Measurements from ENCODE around the gene FBP2.
"Not testable (repeated sequence)": the region's sequence is repeated elsewhere in the genome, so short reads cannot be mapped to it uniquely, and the experiment has no call there.

The FBP2 gene

DNA sequence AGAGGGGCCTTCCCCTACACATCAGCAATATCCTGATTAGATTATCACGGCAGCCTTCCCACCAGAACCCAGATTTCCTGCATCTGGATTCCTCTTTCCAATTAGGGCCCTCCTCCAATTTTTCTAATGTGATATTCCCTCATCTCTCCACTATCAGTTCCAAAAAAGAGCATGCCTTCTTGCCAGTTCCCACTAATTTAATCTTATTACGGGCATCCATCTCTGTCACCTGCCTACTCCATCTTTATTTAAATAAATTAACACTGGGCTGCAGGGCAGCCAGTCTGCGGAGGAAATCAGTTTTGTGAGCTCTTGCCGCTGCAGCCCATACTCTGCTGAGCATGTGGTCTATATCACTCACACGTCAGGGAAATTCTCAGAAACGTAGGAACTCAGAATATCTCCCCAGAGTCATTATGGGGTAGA is 16.6 kb upstream of the FBP2 start:
- intact Hi-C loops (cut with DNase I) = no loop called here
- no peak for DNase-seq

DNA sequence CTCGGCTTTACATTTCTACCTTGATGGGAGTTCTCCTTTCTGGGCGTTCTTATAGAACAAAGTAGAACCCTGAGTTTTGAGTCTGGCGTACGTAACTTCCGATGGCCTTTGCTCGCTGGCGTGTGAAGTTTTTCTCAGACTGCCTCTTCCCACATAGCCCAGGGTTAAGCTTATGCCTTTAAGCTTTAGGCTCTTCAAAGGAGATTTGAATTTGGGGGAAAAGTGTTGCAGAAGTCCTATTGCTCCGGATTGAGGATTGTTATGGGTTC is 13.7 kb upstream of the FBP2 start:
- DNase-seq = no peak
- intact Hi-C loops (cut with DNase I) = no loop called here

DNA sequence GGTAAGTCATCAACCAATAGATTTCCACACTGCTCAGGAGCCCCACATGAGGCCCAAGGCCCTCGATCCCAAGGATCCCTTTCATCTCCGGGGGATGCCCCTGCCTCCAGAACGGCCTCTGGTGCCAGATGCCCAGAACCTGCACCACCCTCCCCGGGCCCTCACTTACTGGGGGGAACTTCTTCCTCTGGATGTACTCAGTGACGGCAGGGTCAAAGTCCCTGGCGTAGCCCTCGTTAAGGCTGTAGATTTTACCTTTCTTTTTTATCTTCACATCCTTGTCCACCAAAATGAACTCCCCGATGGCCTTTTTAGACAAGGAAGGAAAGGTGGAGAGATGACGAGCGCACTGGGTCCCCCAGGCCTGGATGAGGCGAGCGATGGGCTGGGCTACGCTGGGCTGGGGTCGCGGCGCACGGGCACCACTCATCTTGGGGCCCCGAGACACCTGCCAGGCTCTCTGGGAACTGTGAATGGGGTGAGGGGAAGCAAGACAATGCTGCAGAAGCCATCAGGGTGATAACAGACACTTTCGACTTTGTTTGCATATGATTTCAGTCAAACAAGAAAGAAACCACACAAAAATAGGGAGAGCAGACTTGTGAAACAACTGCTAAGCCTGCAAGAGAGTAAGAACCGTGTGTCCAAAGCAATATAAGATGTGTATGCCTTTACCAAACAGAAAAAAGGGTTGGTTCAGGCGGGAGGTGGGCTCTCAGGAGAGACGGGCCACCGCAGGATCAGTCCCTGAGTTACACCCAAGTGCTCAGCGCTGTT is 13.2 kb upstream of the FBP2 start:
- no peak for DNase-seq
- intact Hi-C loops (cut with DNase I) = no loop called here

DNA sequence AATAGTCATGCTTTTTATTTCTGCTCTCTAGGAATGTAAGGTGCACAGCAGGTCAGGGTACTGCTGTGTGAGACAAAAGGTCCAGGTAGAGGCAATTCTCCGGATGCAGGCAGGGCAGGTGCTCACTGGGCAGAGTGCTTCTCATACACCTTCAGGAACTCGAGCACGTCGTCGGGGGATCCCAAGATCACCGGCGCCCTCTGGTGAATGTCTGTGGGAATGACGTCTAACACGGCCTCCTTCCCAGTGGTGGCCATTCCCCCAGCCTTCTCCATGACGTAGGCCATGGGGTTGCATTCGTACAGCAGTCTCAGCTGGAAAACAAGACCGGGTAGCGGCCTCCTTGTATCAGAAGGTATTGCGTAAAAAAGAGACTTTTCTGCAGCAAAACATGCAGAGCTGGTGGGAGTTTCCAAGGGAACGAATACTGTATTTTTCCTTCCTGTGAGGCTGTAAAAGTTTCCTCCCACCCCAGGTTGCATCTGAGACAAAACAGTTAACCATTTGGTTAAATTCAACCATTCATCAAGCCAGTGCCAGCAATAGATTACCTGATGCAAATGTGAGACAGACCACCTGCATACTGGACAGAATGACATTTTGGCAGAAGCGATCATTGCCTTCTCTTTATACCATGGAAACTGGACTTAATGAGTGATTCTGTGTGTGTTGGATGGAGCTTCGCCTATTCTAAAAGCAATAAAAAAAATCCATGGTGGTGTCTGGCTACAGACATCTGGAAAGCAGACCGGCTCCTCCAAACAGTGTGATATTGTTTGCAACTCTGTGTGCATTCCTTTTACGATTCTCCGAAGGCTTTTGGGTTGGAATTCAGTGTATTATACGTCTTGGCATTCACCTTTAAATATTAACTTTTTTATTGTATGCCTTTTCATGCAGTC is 9.9 kb upstream of the FBP2 start:
- intact Hi-C loops (cut with DNase I) = no loop called here
- DNase-seq = peak; percentile 57 to 88 (median 76)

DNA sequence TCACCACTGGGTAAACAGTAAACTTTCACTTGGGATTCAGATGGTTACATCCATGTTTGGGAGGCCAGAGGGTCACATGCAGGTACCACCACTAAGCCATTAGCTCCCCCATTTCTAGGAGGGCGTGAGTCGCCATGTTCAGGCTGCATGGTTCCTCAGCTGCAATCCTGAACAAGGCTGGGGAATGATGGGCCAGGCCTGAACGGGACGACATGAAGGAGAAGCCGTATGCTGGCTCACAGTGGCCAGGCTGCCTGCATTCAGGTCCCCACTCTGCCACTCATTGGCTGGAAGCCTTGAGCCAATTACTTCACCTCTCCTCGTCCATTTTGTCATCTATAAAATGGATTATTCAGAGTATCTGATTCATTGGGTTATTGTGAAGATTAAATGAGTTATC is 9.0 kb upstream of the FBP2 start:
- intact Hi-C loops (cut with DNase I) = no loop called here

DNA sequence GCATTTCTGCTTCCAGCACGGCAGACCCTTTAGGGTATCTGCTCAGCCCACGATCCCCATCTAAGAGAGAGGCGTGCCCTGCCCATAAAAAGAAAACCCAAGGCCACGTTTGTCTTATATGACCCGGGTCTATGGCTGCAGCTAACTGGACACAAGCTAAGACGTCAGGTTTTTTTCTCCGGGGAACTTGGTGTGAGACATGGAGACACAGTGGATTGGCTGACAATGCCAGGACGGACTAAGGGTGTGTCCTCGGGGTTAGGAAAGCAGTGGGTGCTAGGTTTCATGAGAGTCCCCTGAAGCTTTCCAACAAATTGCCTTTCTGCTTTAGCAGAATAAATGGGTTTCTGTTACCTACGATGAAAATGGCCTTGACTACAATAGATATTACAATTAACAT is 7.1 kb upstream of the FBP2 start:
- intact Hi-C loops (cut with DNase I) = no loop called here
- DNase-seq = no peak

More for the DNA sequence above, 9.0 kb upstream of the FBP2 start:
- no peak for DNase-seq

DNA sequence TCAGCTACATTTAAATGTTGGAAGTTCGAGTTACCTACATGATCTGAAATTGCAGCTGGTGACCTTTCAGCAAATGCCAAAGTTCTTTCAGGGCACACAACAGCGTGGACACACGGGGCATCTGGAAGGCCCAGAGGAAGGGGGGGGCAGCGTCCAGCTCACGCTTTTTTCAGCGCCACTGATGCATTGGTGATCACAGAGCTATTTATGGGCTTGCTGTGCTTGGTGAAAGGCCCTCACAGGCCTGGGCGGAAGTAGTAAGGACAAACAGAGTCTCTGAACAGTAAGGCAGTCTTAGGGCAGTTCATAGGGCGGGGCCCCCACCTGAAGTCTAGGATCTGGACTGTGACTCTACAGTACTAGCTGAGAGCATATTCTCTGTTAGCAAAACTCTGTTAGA is 6.6 kb upstream of the FBP2 start:
- DNase-seq = no peak
- intact Hi-C loops (cut with DNase I) = no loop called here

DNA sequence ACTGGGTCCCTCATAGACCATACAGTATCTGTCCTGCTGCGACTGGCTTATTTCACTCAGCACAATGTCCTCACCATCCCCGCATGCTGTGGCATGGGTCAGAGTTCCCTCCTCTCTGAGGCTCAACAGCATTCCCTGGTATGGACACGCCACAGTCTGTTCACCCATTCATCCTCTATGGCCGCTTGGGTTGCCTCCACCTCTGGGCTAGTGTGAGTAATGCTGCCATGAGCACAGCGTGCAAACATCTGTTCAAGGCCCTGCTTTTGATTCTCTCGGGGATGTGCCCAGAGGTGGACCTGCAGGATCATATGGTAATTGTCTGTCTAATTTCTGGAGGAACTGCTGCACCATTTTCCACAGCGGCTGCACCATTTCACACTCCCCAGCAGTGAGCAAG is 5.5 kb upstream of the FBP2 start:
- intact Hi-C loops (cut with DNase I) = no loop called here

DNA sequence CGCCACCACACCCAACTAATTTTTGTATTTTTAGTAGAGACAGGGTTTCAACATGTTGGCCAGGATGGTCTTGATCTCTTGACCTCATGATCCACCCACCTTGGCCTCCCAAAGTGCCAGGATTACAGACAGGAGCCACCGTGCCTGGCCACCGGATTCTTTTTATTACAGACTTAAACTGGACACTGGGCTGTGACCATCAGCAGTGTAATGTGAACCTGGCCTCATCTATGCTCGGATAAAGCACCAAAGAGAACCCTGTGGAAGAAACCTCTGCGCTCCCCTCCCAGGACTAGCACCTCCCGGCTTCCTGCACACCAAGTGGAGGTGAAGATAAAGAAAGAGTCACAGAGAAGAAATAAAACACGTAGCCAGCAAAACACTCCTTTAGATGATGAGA is 941 bp downstream of the FBP2 start:
- DNase-seq; intact Hi-C loops (cut with DNase I): not testable (repeated sequence)

More for the DNA sequence above, 5.5 kb upstream of the FBP2 start:
- no peak for DNase-seq

DNA sequence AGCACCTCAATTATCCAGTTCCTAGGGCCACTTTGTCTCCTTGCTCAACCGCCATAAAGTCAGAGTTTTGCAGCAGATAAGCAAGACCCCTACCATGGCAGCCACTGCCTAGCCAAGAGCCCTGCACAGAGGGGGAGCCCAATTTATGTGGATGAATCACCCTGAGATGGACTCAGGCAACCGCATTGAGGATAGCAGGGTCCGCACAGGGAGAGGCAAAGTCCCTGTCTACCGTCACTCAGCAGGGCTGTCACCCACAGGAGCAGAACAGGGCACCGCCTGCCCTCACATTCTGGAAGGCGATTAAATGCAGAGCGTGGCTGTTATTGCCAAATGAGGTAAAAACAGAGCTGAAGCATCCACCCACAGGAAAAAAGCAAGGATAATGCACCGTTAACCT is 1.7 kb downstream of the FBP2 start:
- intact Hi-C loops (cut with DNase I) = no loop called here
- DNase-seq = no peak

DNA sequence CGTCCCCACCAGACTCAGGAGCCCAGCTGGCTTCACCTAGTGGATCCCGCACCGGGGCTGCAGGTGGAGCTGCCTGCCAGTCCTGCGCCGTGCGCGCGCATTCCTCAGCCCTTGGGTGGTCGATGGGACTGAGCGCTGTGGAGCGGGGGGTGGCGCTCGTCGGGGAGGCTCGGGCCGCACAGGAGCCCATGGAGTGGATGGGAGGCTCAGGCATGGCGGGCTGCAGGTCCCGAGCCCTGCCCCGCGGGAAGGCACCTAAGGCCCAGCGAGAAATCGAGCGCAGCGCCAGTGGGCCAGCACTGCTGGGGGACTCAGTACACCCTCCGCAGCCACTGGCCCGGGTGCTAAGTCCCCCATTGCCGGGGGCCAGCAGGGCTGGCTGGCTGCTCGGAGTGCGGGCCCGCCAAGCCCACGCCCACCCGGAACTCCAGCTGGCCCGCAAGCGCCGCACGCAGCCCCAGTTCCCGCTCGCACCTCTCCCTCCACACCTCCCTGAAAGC is 2.5 kb downstream of the FBP2 start:
- intact Hi-C loops (cut with DNase I) = not testable (repeated sequence)
- DNase-seq = peak in 1 of 42 donors; percentile 7

DNA sequence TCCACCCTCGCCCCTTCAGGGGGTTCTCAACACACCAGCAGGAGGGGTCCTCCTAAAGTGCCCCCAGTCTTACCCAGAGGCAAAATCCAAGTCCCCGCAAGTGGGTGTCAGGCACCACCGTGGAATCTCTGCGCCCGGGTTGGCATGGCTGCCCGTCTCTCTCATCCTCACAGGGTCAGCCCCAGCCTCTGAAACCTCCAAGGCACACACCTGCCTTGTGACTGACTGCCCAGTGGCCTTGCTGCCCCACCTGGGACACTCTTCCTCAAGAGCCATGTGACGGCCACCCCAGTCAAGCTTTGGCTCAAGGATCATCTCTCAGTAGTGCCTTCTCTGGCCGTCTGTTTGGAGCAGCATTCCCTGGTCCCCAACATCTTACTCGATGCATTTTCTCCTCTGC is 4.9 kb downstream of the FBP2 start:
- intact Hi-C loops (cut with DNase I) = no loop called here
- DNase-seq = no peak

DNA sequence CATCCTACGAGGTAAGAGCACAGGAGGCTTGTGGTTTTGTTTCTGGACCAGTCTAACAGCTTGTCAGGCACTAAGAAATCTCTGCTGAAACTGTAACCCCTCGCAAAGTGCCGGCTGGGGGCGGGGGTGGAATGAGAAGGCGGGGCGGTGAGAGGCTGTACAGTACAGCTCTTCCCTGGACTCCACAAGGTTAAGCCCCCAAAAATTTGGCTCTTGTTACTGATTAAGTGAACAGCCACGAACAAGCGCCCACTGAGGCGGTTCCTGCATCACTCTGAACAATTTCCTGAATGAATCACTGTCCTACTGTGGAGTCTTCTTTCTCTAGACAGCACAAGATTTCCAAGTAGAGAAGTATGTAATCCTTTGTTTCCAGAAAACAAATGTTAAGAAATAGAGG is 6.8 kb downstream of the FBP2 start:
- no peak for DNase-seq
- intact Hi-C loops (cut with DNase I) = no loop called here

DNA sequence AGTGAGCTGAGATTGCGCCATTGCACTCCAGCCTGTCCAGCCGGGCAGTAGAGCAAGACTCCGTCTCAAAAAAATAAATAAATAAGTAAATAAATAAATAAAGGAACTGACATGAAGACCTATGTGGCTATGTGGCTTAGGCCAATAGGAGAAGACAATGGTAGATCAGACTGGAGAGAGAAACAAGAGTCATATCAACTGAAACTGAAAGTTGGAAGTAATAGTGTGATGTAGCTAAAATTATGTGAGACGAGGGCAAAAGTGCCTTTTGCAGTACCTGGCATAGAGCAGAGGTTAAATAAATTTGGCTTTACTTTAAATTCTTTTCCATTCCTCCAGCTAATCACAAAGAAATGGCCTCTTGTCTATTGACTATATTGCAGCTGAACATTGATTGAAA is 7.3 kb downstream of the FBP2 start:
- intact Hi-C loops (cut with DNase I) = no loop called here
- no peak for DNase-seq

DNA sequence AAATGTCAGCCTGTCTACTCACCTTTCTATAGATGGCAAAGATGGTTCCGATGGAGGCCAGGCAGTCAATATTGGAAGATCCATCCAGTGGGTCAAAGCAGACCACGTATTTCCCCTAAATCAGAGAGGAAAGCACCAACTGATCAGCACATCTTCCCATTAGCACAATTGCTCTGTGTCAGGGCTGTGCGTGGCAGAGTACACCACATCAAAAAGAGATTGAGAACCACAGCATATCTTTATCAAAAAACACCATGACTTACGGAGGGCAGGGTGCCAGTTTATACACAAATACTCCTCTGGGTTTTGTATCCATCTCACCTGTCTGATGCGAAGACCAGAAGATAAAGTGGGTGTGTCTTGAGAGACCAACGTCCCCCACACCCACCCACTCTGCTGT is 9.1 kb downstream of the FBP2 start:
- intact Hi-C loops (cut with DNase I) = no loop called here
- no peak for DNase-seq

DNA sequence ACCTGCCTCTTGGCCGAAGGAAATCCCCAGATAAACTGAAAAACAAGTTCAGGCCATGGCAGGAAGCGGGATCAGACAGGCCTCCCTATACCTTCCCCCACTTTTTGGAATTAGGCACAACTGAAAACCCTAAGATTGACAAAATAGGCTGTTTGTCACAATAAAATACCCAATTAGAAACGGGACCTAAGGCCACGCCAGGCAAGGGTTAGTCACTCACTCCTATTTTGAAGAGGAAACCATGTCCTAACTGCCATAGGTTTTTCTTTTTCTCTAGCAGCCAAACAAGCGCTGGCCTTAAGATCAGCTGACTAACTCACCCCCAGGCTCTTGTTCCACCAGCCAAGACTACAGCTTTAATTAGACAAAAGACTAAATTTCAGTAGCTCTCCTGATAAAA is 11.9 kb downstream of the FBP2 start:
- no peak for DNase-seq
- intact Hi-C loops (cut with DNase I) = no loop called here

DNA sequence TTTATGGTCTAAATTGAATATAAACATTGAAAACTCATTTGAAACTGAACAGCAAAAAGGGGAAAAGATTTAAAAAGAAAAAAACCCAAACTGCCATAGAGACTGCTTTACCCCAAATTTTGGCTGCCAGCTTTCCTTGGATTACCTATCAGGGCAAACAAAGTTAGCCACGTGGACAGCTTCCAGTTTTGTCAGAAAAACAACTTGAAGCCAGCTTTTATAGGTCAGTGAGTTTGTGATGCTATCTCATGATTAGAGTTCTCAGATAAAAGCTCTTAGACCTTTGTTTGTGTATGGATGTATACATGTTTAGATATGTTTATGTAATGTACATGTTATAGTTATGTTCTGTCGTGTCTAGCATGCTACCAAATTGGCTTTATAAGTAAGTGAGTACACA is 16.1 kb downstream of the FBP2 start:
- DNase-seq = no peak
- intact Hi-C loops (cut with DNase I) = no loop called here

DNA sequence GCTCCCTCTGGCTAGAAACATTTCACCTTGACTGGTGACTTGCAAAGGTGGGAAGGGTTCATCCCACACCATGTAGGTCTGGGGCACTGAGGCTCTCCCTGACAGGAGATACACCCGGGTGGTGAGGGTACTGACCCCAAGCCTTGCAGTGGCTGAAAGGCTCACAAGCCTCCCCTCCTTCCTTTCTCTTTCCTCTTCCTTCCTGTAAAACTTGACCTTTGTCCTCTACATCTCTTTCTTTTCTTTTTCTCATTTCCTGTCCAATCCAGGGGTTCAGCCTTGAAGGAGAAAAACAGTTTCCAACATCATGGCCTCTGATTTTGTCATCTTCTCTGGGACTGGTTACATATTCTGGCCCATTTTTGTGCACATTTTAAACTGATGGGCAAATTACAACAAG is 16.6 kb downstream of the FBP2 start:
- intact Hi-C loops (cut with DNase I) = no loop called here
- no peak for DNase-seq

DNA sequence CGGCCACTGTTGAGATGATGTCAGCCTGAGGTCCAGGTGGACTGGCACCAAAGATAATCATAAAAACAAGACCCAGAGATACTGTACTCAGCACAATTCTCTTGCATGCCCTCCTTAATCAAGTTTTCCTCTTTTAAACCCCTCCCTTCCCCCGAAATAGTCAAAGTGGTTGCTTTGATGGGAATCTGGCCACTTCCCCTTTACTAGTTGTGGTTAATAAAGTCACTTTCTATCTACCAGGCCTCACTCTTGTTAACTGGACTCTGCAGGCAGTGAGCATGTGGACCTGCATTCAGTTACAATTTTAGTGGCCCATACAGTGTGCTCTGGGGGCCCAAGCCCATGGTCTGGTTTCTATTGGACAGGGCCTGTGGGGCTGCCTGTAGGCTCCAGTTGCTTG is 17.5 kb downstream of the FBP2 start:
- intact Hi-C loops (cut with DNase I) = no loop called here
- no peak for DNase-seq

DNA sequence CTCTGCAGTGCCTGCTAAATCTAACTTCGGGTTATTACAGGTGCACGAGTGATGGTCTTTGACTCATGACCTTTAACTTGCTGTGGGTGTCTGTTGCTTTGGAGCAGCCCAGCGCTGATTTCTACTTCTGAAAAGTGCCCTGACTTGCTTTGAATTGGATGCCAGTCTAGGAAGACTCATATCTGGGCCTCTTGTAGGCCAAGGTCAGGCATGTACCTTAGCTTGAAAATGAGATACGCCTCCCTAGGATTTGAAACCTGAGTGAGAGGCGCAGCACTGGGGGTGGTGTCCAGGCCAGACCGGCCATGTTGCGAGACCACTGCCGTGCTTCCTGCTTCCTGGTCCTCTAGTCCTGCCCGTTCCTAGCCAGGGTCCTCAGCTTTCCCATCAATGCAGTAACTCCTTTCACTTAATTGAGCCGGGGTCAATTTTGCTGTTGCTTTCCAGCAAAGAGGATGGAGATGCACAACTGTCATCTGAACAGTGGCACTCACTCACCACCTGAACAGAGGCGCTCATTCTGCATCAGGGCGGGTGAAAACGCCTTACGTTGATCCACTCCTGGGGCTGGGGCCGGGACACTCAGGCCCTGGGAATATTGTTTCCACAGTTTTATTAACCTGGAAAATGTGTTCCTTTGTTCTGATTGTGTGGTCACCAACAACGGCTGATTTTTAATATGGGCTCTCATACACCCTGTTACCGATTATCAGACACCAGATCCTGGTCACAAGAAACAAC is 24.5 kb downstream of the FBP2 start:
- DNase-seq = no peak
- intact Hi-C loops (cut with DNase I) = no loop called here

Data from head of caudate nucleus (tissue), 42 donors.